Caco-2 (cell line): Measurements from ENCODE around the gene SART1. TPM values are rescaled to one million over a fixed set of nuclear protein-coding genes. Genes with fewer than 3 reads are reported as not detected.

Experiments
- BruUV-seq: library from RNA; stranded (reverse); fragments of 400-500 nt; replicated peaks from 2 replicates; lab custom pipeline; 2021; lab: Mats Ljungman, UMichigan
- CTCF ChIA-PET: fragments of 300-600 bp; sonication (Branson Sonifier 250); formaldehyde crosslinking; loops from one replicate; lab custom pipeline; 2022; ENCODE audit warnings: antibody characterized with exemption; lab: Charles Lee
- POLR2A ChIA-PET: fragments of 300-600 bp; sonication (Branson Sonifier 250); formaldehyde crosslinking; loops from one replicate; lab custom pipeline; 2022; ENCODE audit warnings: antibody characterized with exemption; lab: Charles Lee
- DNase-seq, 2 experiments: peaks; one replicate each; pipeline versions ENCODE4 v3.0.0 to v3.0.0-alpha.2; 2020 to 2022
- H3K27me3 ChIP-seq: replicated peaks from 2 replicates; pipeline ENCODE4 v1.6.0; 2011; ENCODE audit warnings: low read length; ENCODE audit not compliant: control insufficient read depth, insufficient read depth
- H3K36me3 ChIP-seq: 2 replicates; pipeline ENCODE4 v1.5.1; 2011; ENCODE audit warnings: low read length; ENCODE audit not compliant: control insufficient read depth, insufficient read depth
- H3K4me1 ChIP-seq: fragments of 250-450 bp; sonication (Bioruptor Pico); 2 replicates; pipeline ENCODE4 v1.5.1; 2020; ENCODE audit warnings: mild to moderate bottlenecking
- H3K4me3 ChIP-seq: 2 replicates; pipeline ENCODE4 v1.5.1; 2011; ENCODE audit warnings: low read depth, mild to moderate bottlenecking, control low read depth, low read length
- H3K9me3 ChIP-seq: fragments of 250-450 bp; sonication (Bioruptor Pico); 2 replicates; pipeline ENCODE4 v1.5.1; 2020; ENCODE audit warnings: mild to moderate bottlenecking, moderate library complexity
- H3K27ac Mint-ChIP-seq: one replicate; pipeline ENCODE4 v1.8.0; 2022; ENCODE audit warnings: mixed read lengths; ENCODE audit not compliant: unreplicated experiment
- H3K27me3 Mint-ChIP-seq: one replicate; pipeline ENCODE4 v1.8.0; 2022; ENCODE audit warnings: mixed read lengths; ENCODE audit not compliant: insufficient read depth, unreplicated experiment
- H3K36me3 Mint-ChIP-seq: one replicate; pipeline ENCODE4 v1.8.0; 2022; ENCODE audit warnings: mild to moderate bottlenecking, mixed read lengths; ENCODE audit not compliant: insufficient read depth, unreplicated experiment
- H3K4me1 Mint-ChIP-seq: one replicate; pipeline ENCODE4 v1.8.0; 2022; ENCODE audit warnings: low read depth, mixed read lengths; ENCODE audit not compliant: unreplicated experiment
- H3K4me3 Mint-ChIP-seq: one replicate; pipeline ENCODE4 v1.8.0; 2022; ENCODE audit warnings: mild to moderate bottlenecking, moderate library complexity, mixed read lengths; ENCODE audit not compliant: unreplicated experiment
- H3K9me3 Mint-ChIP-seq: one replicate; pipeline ENCODE4 v1.8.0; 2022; ENCODE audit warnings: mixed read lengths; ENCODE audit not compliant: unreplicated experiment
- intact Hi-C: fragments of 100-400 bp; cut with micrococcal nuclease; formaldehyde crosslinking; loops from one replicate; pipeline ENCODE4 v1.10.0; 2022; ENCODE audit not compliant: unreplicated experiment
- total RNA-seq: library from RNA; stranded (reverse); gene quantifications from 2 replicates; pipeline ENCODE4 v1.2.3, GENCODE V29; 2022
- TF ChIP-seq, protein P1 (sequence below), 2 experiments: fragments of 200-600 bp in 1 of 2; IDR thresholded peaks; 1 replicate in 1 of 2; 2 replicates in 1 of 2; pipeline versions ENCODE4 v1.5.1 to v1.8.0; 2011 to 2022; ENCODE audit warnings: antibody characterized with exemption in 1 of 2, control low read depth in 1 of 2, inconsistent platforms in 1 of 2, low read depth in 1 of 2, low read length in 1 of 2, mild to moderate bottlenecking in 1 of 2, moderate library complexity in 1 of 2; ENCODE audit not compliant: insufficient read depth in 1 of 2, severe bottlenecking in 1 of 2, unreplicated experiment in 1 of 2

Gene SART1
- total RNA-seq, 1 experiment from 2014 or later: 78.0 TPM

DNA sequence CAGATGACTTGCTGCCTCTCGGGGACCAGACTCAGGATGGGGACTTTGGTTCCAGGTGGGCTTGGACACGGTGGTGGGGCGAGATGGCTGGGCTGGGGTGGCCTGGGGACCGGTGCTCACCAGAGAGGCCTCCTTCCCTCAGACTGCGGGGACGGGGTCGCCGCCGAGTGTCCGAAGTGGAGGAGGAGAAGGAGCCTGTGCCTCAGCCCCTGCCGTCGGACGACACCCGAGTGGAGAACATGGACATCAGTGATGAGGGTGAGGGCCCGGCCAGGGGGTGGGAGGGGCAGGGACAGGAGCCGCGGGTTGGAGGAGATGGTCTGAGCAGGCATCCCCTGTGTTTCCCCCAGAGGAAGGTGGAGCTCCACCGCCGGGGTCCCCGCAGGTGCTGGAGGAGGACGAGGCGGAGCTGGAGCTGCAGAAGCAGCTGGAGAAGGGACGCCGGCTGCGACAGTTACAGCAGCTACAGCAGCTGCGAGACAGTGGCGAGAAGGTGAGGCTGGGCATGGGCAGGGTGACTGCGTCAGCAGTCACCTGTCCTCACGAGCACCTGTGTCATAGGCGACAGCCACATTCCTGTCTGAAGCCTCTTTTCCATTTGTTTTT is 5.9 kb downstream of the SART1 start:
- H3K4me3 Mint-ChIP-seq: no peak overlapping the region
- H3K9me3 Mint-ChIP-seq: no peaks in the 10 kb centered on the region
- H3K4me3 ChIP-seq: no peak overlapping the region
- H3K27me3 ChIP-seq: no peaks in the 10 kb centered on the region
- peaks cover 8% of the 10 kb centered on the region for H3K4me1 ChIP-seq
- no peak overlapping the region for H3K27ac Mint-ChIP-seq
- intact Hi-C loops: no loop called here
- TF ChIP-seq, protein P1, sequence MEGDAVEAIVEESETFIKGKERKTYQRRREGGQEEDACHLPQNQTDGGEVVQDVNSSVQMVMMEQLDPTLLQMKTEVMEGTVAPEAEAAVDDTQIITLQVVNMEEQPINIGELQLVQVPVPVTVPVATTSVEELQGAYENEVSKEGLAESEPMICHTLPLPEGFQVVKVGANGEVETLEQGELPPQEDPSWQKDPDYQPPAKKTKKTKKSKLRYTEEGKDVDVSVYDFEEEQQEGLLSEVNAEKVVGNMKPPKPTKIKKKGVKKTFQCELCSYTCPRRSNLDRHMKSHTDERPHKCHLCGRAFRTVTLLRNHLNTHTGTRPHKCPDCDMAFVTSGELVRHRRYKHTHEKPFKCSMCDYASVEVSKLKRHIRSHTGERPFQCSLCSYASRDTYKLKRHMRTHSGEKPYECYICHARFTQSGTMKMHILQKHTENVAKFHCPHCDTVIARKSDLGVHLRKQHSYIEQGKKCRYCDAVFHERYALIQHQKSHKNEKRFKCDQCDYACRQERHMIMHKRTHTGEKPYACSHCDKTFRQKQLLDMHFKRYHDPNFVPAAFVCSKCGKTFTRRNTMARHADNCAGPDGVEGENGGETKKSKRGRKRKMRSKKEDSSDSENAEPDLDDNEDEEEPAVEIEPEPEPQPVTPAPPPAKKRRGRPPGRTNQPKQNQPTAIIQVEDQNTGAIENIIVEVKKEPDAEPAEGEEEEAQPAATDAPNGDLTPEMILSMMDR (IDR thresholded peaks at IDR 0.05; ENCODE audit: insufficient read depth in 1 of 2, low read depth in 1 of 2, low read length in 1 of 2, severe bottlenecking in 1 of 2, unreplicated experiment in 1 of 2): no peak
- ChIA-PET POLR2A (interaction anchor here (0.5 to 0.7 kb wide), 2 partner anchors 12 to 19 kb away, joined by 4 to 7 read pairs; no protein-coding TSS in a partner anchor), CTCF (no interaction called here)
- no peaks in the 10 kb centered on the region for H3K27me3 Mint-ChIP-seq
- peaks cover 59% of the 10 kb centered on the region for H3K36me3 Mint-ChIP-seq
- no peak for DNase-seq
- peaks cover 9% of the 10 kb centered on the region for H3K4me1 Mint-ChIP-seq
- no TSS peak for BruUV-seq
- H3K9me3 ChIP-seq: no peaks in the 10 kb centered on the region
- H3K36me3 ChIP-seq: peaks cover 1% of the 10 kb centered on the region

DNA sequence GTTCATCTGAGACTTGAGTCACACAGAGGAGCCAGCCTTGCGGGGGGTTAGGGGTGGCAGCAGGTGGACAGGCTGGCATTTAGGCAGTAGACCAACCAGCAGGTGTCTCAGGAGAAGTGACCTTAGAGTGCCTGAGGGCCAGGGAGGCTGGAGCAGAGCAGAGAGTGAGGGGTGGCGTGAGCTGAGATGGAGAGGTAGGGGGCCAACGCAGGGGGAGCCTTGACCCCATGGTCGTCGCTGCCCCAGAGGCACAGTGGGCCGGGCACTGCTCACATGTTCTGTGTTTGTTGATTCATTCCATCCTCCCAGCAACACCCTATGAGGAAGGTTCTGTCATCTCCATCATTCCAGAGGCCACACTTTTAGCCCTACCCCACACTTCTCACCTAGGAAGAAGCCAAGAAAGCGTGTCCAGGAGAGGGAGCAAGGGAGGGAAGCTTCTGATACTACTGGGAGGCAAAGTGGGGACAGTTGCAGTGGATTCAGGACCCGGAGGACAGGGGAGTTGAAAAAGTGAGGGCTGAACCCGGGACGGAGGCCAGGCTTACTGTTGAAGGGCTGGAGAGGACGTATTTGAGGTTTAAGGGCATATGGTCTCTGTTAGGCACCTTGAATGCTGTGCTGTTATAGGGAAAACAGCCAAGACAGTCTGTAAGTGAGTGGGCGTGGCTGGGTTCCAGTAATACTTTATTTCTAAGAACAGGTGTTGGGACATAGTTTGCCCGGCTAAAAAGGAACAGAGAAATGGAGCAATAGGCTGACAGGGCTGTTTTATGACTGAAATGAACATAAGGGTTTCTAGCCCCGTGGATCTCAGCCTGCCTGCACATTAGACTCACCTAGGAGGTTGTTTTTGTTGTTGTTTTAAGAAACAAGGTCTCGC is 7.3 kb downstream of the SART1 start:
- H3K27me3 ChIP-seq: no peaks in the 10 kb centered on the region
- POLR2A ChIA-PET: no interaction called here
- no peak for DNase-seq
- H3K36me3 ChIP-seq: peaks cover 1% of the 10 kb centered on the region
- no peaks in the 10 kb centered on the region for H3K9me3 Mint-ChIP-seq
- no peaks in the 10 kb centered on the region for H3K27me3 Mint-ChIP-seq
- TF ChIP-seq, protein P1 (IDR thresholded peaks at IDR 0.05; ENCODE audit: insufficient read depth in 1 of 2, low read depth in 1 of 2, low read length in 1 of 2, severe bottlenecking in 1 of 2, unreplicated experiment in 1 of 2): no peak
- H3K27ac Mint-ChIP-seq: peak overlapping the region; percentile 11
- no peaks in the 10 kb centered on the region for H3K4me1 Mint-ChIP-seq
- H3K36me3 Mint-ChIP-seq: peaks cover 65% of the 10 kb centered on the region
- no peaks in the 10 kb centered on the region for H3K9me3 ChIP-seq
- H3K4me3 Mint-ChIP-seq: no peak overlapping the region
- no TSS peak for BruUV-seq
- CTCF ChIA-PET: interaction anchor here (1.2 kb wide), 1 partner anchor 78 kb away, joined by 4 read pairs; the partner anchor contains the start of gene CCDC85B
- intact Hi-C loops: no loop called here
- no peak overlapping the region for H3K4me3 ChIP-seq
- H3K4me1 ChIP-seq: no peaks in the 10 kb centered on the region

DNA sequence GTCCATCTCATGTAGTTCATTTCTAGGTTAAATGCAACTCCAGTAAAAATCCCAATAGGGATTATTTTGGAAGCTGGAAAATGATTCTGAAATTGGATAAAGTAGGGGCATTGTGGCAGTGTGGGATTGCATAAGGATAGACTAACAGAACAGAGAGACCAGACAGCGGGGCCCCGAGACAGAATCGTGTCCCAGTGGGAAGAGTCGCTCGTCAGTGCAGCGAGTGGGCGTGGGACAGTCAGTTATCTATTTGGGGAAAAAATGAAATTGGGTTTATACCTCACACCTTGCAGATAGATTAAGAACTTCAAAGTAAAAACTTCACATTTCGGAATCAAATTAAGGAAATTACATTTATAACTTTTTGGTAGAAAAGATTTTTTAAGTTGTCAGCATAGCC is 10.6 kb downstream of the SART1 start:
- POLR2A ChIA-PET: no interaction called here
- H3K9me3 Mint-ChIP-seq: no peaks in the 10 kb centered on the region

More for the DNA sequence above, 10.6 kb downstream of the SART1 start:
- no peak overlapping the region for H3K4me3 ChIP-seq
- H3K9me3 ChIP-seq: no peaks in the 10 kb centered on the region
- no peak overlapping the region for H3K4me3 Mint-ChIP-seq
- BruUV-seq: no TSS peak
- intact Hi-C loops: no loop called here
- no peaks in the 10 kb centered on the region for H3K27me3 ChIP-seq
- no peaks in the 10 kb centered on the region for H3K4me1 ChIP-seq
- H3K36me3 ChIP-seq: no peaks in the 10 kb centered on the region
- H3K27ac Mint-ChIP-seq: no peak overlapping the region
- CTCF ChIA-PET: no interaction called here
- no peaks in the 10 kb centered on the region for H3K27me3 Mint-ChIP-seq
- TF ChIP-seq, protein P1 (IDR thresholded peaks at IDR 0.05; ENCODE audit: insufficient read depth in 1 of 2, low read depth in 1 of 2, low read length in 1 of 2, severe bottlenecking in 1 of 2, unreplicated experiment in 1 of 2): no peak
- no peaks in the 10 kb centered on the region for H3K4me1 Mint-ChIP-seq
- no peak for DNase-seq
- H3K36me3 Mint-ChIP-seq: peaks cover 67% of the 10 kb centered on the region
